HL-60 (cell line): Measurements from ENCODE around the gene DDR1.

Source experiments
- DNase-seq, 2 experiments: peaks; one replicate each; pipeline ENCODE4 v3.0.0-alpha.2; 2010 to 2020; ENCODE audit warnings: low read depth in 1 of 2, low spot score in 1 of 2
- H3K27ac ChIP-seq: fragments of 250-450 bp; sonication (Bioruptor Pico); replicated peaks from 2 replicates; pipeline ENCODE4 v1.5.1; 2020; ENCODE audit warnings: mild to moderate bottlenecking, moderate library complexity
- H3K27me3 ChIP-seq: fragments of 250-450 bp; sonication (Bioruptor Pico); 2 replicates; pipeline ENCODE4 v1.5.1; 2021; ENCODE audit warnings: mild to moderate bottlenecking, moderate library complexity; ENCODE audit not compliant: insufficient read depth, poor library complexity, severe bottlenecking
- H3K4me3 ChIP-seq: replicated peaks from 2 replicates; pipeline ENCODE4 v1.5.1; 2011; ENCODE audit warnings: mild to moderate bottlenecking, control low read depth, low read length; ENCODE audit not compliant: insufficient read depth
- GABPA ChIP-seq: IDR thresholded peaks from 2 replicates; pipeline ENCODE4 v1.6.1; 2012; ENCODE audit warnings: low read depth
- POLR2AphosphoS5 ChIP-seq: IDR thresholded peaks from 2 replicates; pipeline ENCODE4 v1.6.1; 2012; ENCODE audit warnings: low read depth
- REST ChIP-seq: IDR thresholded peaks from 2 replicates; pipeline ENCODE4 v1.6.1; 2012; ENCODE audit warnings: low read depth; ENCODE audit not compliant: insufficient replicate concordance
- SPI1 ChIP-seq: IDR thresholded peaks from 2 replicates; pipeline ENCODE4 v1.6.1; 2012; ENCODE audit warnings: low read depth, mild to moderate bottlenecking, borderline replicate concordance
- TF ChIP-seq, protein P1 (sequence below): IDR thresholded peaks from one replicate; pipeline ENCODE4 v1.5.1; 2011; ENCODE audit warnings: low read length, control low read depth, inconsistent platforms; ENCODE audit not compliant: insufficient read depth

Gene DDR1

DNA sequence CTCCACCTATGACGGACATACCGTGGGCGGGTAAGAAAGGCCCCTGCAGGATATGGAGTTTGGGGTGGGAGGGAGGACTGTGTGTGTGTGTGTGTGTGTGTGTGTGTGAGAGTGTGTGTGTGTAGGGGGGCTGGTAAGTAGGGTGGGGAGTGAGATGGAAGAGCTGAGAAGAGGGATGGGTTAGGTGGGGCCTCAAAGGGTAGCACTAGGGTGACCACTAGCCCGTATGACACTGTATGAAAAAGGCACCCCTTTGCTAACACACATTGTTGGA, 7.1 kb downstream of the DDR1 start:
- Histone ChIP-seq H3K4me3 (no peak overlapping the region), H3K27ac (no peak overlapping the region), H3K27me3 (peaks cover 12% of the 10 kb centered on the region)
- TF ChIP-seq GABPA (no peak), REST (no peak), POLR2AphosphoS5 (no peak), SPI1 (no peak)
- TF ChIP-seq, protein P1, sequence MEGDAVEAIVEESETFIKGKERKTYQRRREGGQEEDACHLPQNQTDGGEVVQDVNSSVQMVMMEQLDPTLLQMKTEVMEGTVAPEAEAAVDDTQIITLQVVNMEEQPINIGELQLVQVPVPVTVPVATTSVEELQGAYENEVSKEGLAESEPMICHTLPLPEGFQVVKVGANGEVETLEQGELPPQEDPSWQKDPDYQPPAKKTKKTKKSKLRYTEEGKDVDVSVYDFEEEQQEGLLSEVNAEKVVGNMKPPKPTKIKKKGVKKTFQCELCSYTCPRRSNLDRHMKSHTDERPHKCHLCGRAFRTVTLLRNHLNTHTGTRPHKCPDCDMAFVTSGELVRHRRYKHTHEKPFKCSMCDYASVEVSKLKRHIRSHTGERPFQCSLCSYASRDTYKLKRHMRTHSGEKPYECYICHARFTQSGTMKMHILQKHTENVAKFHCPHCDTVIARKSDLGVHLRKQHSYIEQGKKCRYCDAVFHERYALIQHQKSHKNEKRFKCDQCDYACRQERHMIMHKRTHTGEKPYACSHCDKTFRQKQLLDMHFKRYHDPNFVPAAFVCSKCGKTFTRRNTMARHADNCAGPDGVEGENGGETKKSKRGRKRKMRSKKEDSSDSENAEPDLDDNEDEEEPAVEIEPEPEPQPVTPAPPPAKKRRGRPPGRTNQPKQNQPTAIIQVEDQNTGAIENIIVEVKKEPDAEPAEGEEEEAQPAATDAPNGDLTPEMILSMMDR: no peak
- no peak for DNase-seq

- Histone ChIP-seq H3K27ac (no peak overlapping the region), H3K4me3 (no peak overlapping the region), H3K27me3 (peaks cover 12% of the 10 kb centered on the region)
- peak; percentile 50; the same call in 1 of the 2 replicates for TF ChIP-seq SPI1
- no peak for TF ChIP-seq REST
- TF ChIP-seq GABPA: no peak
- no peak for TF ChIP-seq POLR2AphosphoS5
- TF ChIP-seq, protein P1: no peak
- no peak for DNase-seq
Observed at GRCh38 chr6:30891816-30892538, 7.7 kb downstream of the DDR1 start.

GRCh38 chr6:30893001-30893591, 8.8 kb downstream of the DDR1 start:
- Histone ChIP-seq H3K27me3 (peaks cover 12% of the 10 kb centered on the region), H3K27ac (no peak overlapping the region), H3K4me3 (no peak overlapping the region)
- TF ChIP-seq SPI1: no peak
- TF ChIP-seq, protein P1: no peak
- TF ChIP-seq POLR2AphosphoS5: no peak
- TF ChIP-seq GABPA: no peak
- no peak for TF ChIP-seq REST
- DNase-seq: no peak
